ENCODE results near the gene ABR. TPM values are rescaled to one million over a fixed set of nuclear protein-coding genes. Genes with fewer than 3 reads are reported as not detected.

ABR gene
- total RNA-seq, 1 donor from 2014 or later, result 70.9 TPM

- Histone ChIP-seq H3K9me3 (ENCODE audit: insufficient read depth, low read depth, low read length) (no peaks in the 10 kb centered on the region), H3K4me1 (ENCODE audit: insufficient read depth, low read length) (peaks cover 5% of the 10 kb centered on the region), H4K20me1 (ENCODE audit: insufficient read depth, low read length) (no peaks in the 10 kb centered on the region), H3K4me2 (ENCODE audit: low read length) (peak overlapping the region; percentile 94), H3K4me3 (ENCODE audit: insufficient read depth, low read depth, low read length) (peak overlapping the region; percentile 60), H3K36me3 (ENCODE audit: insufficient read depth, low read length) (no peaks in the 10 kb centered on the region), H3K9ac (ENCODE audit: low read length) (peak overlapping the region; percentile 77), H3K27me3 (ENCODE audit: insufficient read depth, low read length) (peaks cover 3% of the 10 kb centered on the region), H2AFZ (ENCODE audit: low read depth, low read length) (peak overlapping the region; percentile 90), H3K27ac (ENCODE audit: low read depth, low read length) (peak overlapping the region; percentile 30), H3K79me2 (ENCODE audit: insufficient read depth, low read length) (no peaks in the 10 kb centered on the region)
- Mint-ChIP-seq H3K9me3 (ENCODE audit: unreplicated experiment) (no peaks in the 10 kb centered on the region), H3K36me3 (ENCODE audit: low read depth, unreplicated experiment) (no peaks in the 10 kb centered on the region), H3K4me1 (ENCODE audit: low read depth, unreplicated experiment) (no peaks in the 10 kb centered on the region), H3K4me3 (ENCODE audit: unreplicated experiment) (peak overlapping the region; percentile 70), H3K27me3 (ENCODE audit: low read depth, unreplicated experiment) (peaks cover 23% of the 10 kb centered on the region), H3K27ac (ENCODE audit: unreplicated experiment) (peak overlapping the region; percentile 81)
- DNase-seq (ENCODE audit: low read depth) (no peak), FAIRE-seq (no peak)
- TF ChIP-seq CTCF (IDR thresholded peaks at IDR 0.05; ENCODE audit: insufficient read depth, low read depth, low read length) (no peak), EZH2 (IDR thresholded peaks at IDR 0.05; ENCODE audit: insufficient read depth, low read length) (no peak)
Observed at GRCh38 chr17:1203967-1204291, 24.1 kb upstream of the ABR start.

- no peaks in the 10 kb centered on the region for H3K36me3 ChIP-seq (ENCODE audit: insufficient read depth, low read length)
- no peaks in the 10 kb centered on the region for H3K79me2 ChIP-seq (ENCODE audit: insufficient read depth, low read length)
- peak overlapping the region; percentile 30 for H3K27ac ChIP-seq (ENCODE audit: low read depth, low read length)
- TF ChIP-seq EZH2 (IDR thresholded peaks at IDR 0.05; ENCODE audit: insufficient read depth, low read length) (no peak), CTCF (IDR thresholded peaks at IDR 0.05; ENCODE audit: insufficient read depth, low read depth, low read length) (no peak)
- H3K4me1 ChIP-seq (ENCODE audit: insufficient read depth, low read length), result peaks cover 5% of the 10 kb centered on the region
- Mint-ChIP-seq H3K9me3 (ENCODE audit: unreplicated experiment) (no peaks in the 10 kb centered on the region), H3K4me3 (ENCODE audit: unreplicated experiment) (no peak overlapping the region), H3K27ac (ENCODE audit: unreplicated experiment) (no peak overlapping the region), H3K36me3 (ENCODE audit: low read depth, unreplicated experiment) (no peaks in the 10 kb centered on the region), H3K27me3 (ENCODE audit: low read depth, unreplicated experiment) (peaks cover 19% of the 10 kb centered on the region), H3K4me1 (ENCODE audit: low read depth, unreplicated experiment) (no peaks in the 10 kb centered on the region)
- H3K4me2 ChIP-seq (ENCODE audit: low read length), result peak overlapping the region; percentile 94
- no peaks in the 10 kb centered on the region for H3K9me3 ChIP-seq (ENCODE audit: insufficient read depth, low read depth, low read length)
- no peaks in the 10 kb centered on the region for H4K20me1 ChIP-seq (ENCODE audit: insufficient read depth, low read length)
- peak overlapping the region; percentile 90 for H2AFZ ChIP-seq (ENCODE audit: low read depth, low read length)
- no peaks in the 10 kb centered on the region for H3K27me3 ChIP-seq (ENCODE audit: insufficient read depth, low read length)
- DNase-seq (ENCODE audit: low read depth) (peak; percentile 55), FAIRE-seq (no peak)
- peak overlapping the region; percentile 60 for H3K4me3 ChIP-seq (ENCODE audit: insufficient read depth, low read depth, low read length)
- peak overlapping the region; percentile 77 for H3K9ac ChIP-seq (ENCODE audit: low read length)
Observed at GRCh38 chr17:1203111-1203966, 23.6 kb upstream of the ABR start.

- Mint-ChIP-seq H3K27ac (ENCODE audit: unreplicated experiment) (no peak overlapping the region), H3K4me1 (ENCODE audit: low read depth, unreplicated experiment) (peaks cover 3% of the 10 kb centered on the region), H3K4me3 (ENCODE audit: unreplicated experiment) (peak overlapping the region; percentile 34), H3K9me3 (ENCODE audit: unreplicated experiment) (no peaks in the 10 kb centered on the region), H3K27me3 (ENCODE audit: low read depth, unreplicated experiment) (peaks cover 14% of the 10 kb centered on the region), H3K36me3 (ENCODE audit: low read depth, unreplicated experiment) (no peaks in the 10 kb centered on the region)
- H3K4me1 ChIP-seq (ENCODE audit: insufficient read depth, low read length), result peaks cover 13% of the 10 kb centered on the region
- no peaks in the 10 kb centered on the region for H4K20me1 ChIP-seq (ENCODE audit: insufficient read depth, low read length)
- no peaks in the 10 kb centered on the region for H3K36me3 ChIP-seq (ENCODE audit: insufficient read depth, low read length)
- no peak for FAIRE-seq
- no peak overlapping the region for H3K27ac ChIP-seq (ENCODE audit: low read depth, low read length)
- H3K79me2 ChIP-seq (ENCODE audit: insufficient read depth, low read length), result no peaks in the 10 kb centered on the region
- no peak overlapping the region for H2AFZ ChIP-seq (ENCODE audit: low read depth, low read length)
- H3K9me3 ChIP-seq (ENCODE audit: insufficient read depth, low read depth, low read length), result no peaks in the 10 kb centered on the region
- DNase-seq (ENCODE audit: low read depth), result no peak
- H3K4me2 ChIP-seq (ENCODE audit: low read length), result no peak overlapping the region
- TF ChIP-seq EZH2 (IDR thresholded peaks at IDR 0.05; ENCODE audit: insufficient read depth, low read length) (no peak), CTCF (IDR thresholded peaks at IDR 0.05; ENCODE audit: insufficient read depth, low read depth, low read length) (no peak)
- H3K9ac ChIP-seq (ENCODE audit: low read length), result no peak overlapping the region
- no peak overlapping the region for H3K4me3 ChIP-seq (ENCODE audit: insufficient read depth, low read depth, low read length)
- H3K27me3 ChIP-seq (ENCODE audit: insufficient read depth, low read length), result no peaks in the 10 kb centered on the region
Observed at GRCh38 chr17:1202291-1202690, 22.5 kb upstream of the ABR start.

Measured in astrocyte (in vitro differentiated cells and primary cell).